Left cardiac atrium (tissue), 4 donors: ENCODE measurements around the gene ANKRD61. TPM values are rescaled to one million over a fixed set of nuclear protein-coding genes. Genes with fewer than 3 reads are reported as not detected.
"Not testable (repeated sequence)": the region's sequence is repeated elsewhere in the genome, so short reads cannot be mapped to it uniquely, and the experiment has no call there.

Source experiments
- ATAC-seq, 2 donors: fragments of 200-7000 bp; cut with Tn5 transposase; one replicate each; pipeline ENCODE4 v1.9.1; 2020; ENCODE audit warnings: mild to moderate bottlenecking in 2 of 2, moderate library complexity in 2 of 2
- DNase-seq: peaks from one replicate; pipeline ENCODE4 v3.0.0-alpha.2; 2020
- intact Hi-C, 2 donors: fragments of 100-400 bp; cut with DNase I; formaldehyde crosslinking; loops; one replicate each; pipeline versions ENCODE4 v1.14.1 to v1.15.1; 2022 to 2023
- long read RNA-seq: library from polyadenylated mRNA; unstranded; transcript quantifications from one replicate; pipeline ENCODE4 v2.0.0, GENCODE V29; 2021
- total RNA-seq, 2 donors: library from RNA; stranded (reverse); fragmentation: NEBNext Ultra II Directional; extraction: Animal tissue kit (Norgen Biotek cat#: 25700); gene quantifications; one replicate each; pipeline ENCODE4 v1.2.1, GENCODE V29; 2021
- donor health status: DM: no; HTN: yes; CAD: no.
- donor health status: DM: no; HTN: yes; CAD: no; lungs with severe emphysema.
- donor health status: DM: yes; HTN: yes; CAD: no.
- donor health status: Dilated cardiomyopathy.

Gene ANKRD61
- under 1 TPM; 0.26 to 0.29 TPM for total RNA-seq
- long read RNA-seq: 0 reads

DNA sequence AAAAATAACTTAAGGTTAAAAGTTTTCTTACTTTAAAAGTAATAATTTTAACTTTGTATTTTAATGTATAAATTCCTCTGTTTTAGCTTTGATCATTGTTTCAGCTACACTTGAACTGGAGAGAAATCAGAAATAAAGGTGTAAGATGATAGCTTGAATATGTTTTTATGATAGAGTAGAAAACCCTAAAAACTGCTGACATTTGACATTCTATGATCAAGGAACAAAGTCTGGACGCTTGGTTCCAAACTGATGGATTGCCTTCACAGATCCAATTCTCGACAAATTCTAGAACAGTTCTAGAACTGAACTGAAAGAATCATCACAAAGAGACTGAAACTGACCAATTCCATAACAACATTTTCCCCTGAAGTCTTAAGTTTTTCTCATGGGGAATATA, at the start of gene ANKRD61:
Gene ANKRD61, plus strand, starts transcription at position 389 of the 400 bp plus-strand sequence. Its CDS starts 0 bp downstream, at position 389.
- no peak for ATAC-seq
- DNase-seq: no peak
- intact Hi-C loops: no loop called here

DNA sequence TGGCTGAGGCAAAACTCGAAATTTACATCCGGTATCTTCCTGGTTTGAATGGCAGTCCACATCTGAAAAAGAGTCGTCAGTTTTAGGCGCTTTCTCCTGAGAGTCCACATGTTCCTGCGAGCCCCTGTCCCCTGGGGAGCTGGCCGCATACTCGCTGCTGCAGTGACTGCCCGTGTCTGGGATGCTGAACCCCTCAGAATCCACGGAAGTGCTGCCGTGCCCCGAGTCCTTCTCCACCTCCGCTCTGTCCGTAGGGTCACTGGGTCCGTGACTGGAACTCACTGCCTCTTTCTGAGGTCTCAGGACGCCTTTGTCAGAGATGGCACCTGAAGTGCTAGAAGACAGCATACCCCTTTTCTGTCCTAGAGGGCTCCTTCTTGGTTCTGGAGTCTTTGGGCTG, 44.1 kb upstream of the ANKRD61 start:
- intact Hi-C loops, DNase-seq, ATAC-seq: not testable (repeated sequence)

DNA sequence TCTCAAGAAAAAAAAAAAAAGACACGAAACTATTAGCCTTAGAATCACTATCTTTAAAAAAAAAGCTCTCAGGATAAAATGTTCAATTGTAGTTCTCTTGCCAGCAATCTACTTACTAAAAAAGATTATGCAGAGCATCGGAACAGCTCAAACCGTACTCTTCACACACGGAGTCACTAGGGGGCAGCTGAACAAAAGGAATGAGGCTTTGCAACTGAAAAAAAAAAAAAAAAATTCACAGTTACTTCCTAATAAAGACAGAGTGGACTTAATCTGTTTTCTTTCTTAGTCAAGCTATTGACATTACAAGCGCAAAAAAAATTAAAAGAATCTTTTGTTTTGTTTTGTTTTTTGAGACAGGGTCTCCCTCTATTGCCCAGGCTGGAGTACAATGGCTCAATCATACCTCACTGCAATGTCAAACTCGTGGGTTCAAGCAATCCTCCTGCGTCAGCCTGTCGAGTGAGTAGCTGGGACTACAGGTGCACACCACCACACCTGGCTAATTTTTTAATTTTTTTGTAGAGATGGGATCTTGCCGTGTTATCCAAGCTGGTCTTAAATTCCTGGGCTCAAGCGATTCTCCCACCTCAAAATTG, 33.9 kb upstream of the ANKRD61 start:
- DNase-seq (peak; percentile 32), ATAC-seq (peak; percentile 50 to 81)

DNA sequence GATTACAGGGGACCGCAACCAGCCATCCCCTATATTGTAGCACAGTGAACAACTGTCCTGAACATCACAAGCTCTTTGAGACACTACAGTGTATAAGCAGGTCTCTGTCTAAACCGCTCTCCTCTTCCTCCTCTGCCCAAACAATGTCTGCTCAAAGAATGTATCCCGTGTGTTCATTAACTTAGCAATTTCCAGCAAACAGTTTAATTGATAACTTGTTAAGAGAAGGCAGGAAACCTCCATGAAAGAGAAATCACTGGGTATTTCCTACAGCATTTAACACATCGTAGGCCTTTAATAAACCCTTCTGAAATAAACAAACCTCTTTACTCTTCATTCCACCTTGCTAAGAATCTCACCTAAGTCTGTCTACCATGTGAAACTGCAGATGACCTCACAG, 23.8 kb upstream of the ANKRD61 start:
- DNase-seq: no peak
- ATAC-seq: no peak
- intact Hi-C loops: no loop called here

More for the DNA sequence above, 33.9 kb upstream of the ANKRD61 start:
- intact Hi-C loops: loop anchor here in 1 of 2 donors (10.0 kb wide), 2 partner anchors 327 to 437 kb away; no protein-coding TSS in a partner anchor

DNA sequence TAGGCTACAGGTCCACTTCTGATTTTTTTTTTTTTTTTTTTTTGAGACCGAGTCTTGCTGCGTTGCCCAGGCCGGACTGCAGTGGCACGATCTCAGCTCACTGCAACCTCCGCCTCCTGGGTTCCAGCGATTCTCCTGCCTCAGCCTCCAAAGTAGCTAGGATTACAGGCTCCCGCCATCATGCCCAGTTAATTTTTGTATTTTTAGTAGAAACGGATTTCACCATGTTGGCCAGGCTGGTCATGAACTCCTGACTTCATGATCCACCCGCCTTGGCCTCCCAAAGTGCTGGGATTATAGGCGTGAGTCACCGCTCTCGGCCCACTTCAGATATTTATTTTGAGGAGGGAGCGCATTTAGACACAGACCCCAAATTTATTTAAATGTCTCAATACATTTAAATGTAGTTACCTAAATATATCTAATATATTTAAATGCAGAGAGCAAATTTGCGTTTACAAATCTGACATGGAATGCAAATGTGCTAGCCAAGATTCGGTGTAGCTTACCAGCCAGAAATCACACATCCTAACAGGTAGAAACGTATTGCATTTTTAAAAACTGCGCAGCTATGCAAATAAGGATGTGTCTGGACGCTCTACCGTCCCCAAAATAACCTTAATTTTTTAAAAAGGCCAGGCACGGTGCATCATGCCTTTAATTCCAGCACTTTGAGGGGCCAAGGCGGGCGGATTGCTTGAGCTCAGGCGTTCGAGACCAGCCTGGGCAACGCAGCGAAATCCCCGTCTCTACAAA, 23.2 kb upstream of the ANKRD61 start:
- intact Hi-C loops, ATAC-seq, DNase-seq: not testable (repeated sequence)

DNA sequence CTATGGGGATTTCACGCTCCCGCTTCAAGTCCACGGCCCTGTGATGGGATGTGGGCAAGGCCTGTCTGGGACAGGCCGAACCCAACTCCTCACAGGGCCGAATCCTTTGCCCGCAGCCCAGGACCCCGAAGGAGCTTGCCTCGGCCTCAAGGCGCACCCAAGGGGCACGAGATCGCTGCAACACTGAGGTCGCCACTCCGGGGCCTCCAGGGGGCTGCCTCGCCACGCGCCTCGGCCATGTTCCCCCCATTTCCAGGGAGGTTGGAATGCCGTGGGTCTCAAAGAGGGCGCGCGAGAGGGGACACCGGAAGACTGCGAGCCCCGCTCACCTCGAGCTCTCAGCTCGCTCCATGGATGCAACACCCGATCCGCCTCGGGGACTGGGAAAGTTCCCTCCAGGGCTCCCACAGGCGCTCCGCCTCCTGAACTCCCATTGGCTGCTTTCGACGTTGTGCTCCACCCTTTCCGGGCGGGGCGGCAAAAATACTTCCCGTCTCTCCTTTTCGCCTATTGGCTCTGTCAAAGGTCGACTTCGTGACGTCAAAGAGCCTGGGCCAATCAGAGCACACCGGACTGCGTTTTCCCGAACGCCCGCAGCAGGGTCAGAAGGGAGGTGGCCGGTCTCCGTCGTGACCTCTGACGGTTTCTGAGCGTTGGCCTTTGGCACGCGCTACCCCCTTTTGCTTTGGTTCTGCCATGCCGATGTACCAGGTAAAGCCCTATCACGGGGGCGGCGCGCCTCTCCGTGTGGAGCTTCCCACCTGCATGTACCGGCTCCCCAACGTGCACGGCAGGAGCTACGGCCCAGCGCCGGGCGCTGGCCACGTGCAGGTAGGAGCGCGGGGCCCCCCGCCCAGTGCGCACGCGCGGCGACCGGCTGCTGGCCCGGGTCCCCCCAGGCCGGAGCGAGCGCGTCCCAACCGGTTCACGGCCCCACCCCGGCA, 22.2 kb upstream of the ANKRD61 start, which contains the start of the genes AIMP2 and PMS2:
Gene AIMP2, plus strand, starts transcription at position 605 of the 944 bp plus-strand sequence. Its CDS starts 92 bp downstream, at position 697.
Gene PMS2, minus strand, starts transcription at position 382 of the 944 bp plus-strand sequence. Its CDS starts 30 bp downstream, at position 352.
- ATAC-seq (peak; percentile 98 to 99), DNase-seq (peak; percentile 99)
- intact Hi-C loops: no loop called here

DNA sequence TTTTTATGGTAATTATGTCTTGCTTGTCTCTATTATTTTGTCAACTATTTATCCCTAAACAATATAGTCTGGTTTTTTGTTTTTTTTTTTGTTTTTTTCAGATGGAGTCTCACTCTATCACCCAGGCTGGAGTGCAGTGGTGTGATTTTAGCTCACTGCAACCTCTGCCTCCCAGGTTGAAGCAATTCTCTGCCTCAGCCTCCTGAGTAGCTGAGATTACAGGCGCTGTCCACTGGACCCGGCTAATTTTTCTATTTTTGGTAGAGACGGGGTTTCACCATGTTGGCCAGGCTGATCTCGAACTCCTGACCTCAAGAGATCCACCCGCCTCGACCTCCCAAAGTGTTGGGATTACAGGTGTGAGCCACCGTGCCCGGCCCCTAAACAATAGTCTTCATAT, 20.8 kb upstream of the ANKRD61 start:
- intact Hi-C loops, ATAC-seq, DNase-seq: not testable (repeated sequence)

DNA sequence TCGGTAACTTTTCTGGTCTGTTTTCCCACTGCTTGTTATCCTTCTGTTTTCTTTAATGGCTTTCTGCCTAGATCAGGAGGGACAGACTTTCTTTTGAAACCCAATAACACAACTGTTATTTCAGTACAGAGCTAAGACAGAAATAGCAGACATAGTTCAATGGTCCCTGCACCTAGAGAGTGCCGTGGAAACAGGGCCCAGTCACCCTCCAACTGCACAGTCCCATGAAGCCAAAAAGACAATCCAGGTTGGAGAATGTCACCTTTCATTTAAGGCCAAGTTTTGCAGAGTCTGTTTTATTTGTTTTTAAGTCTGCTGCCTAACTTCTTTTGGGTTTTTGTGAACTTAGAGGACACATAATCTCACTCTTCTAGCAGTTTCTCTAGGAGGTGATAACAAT, 19.6 kb upstream of the ANKRD61 start:
- ATAC-seq (no peak), DNase-seq (no peak)
- intact Hi-C loops: no loop called here

DNA sequence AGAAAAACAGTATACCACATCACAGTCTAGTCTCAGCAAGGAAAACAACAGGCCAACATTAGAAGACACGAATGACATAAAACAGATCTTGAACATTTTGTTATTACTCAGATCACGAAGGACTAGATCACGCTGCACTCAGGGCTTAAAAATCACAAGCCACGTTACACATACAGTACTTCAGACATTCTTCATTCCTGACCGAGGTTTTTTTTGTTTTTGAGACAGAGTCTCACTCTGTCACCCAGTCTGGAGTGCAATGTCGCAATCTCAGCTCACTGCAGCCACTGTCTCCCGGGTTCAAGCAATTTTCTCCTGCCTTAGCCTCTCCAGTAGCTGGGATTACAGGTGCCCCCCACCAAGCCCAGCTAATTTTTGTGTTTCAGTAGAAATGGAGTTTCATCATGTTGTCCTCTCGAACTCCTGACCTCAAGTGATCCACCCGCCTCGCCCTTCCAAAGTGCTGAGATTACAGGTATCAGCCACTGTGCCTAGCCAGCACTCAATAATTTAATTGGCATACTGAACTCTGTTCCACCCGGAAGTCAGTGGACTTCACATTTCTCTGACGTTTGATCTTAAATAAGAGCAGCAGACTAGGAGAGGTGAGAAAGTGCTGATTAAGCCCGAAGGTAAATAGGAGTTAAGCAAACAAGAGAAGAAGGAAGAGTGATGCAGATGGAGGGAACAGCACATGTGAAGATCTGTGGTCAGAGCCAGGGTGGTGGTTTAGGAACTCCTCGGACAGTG, 18.6 kb upstream of the ANKRD61 start:
- intact Hi-C loops: no loop called here
- DNase-seq (no peak), ATAC-seq (no peak)

DNA sequence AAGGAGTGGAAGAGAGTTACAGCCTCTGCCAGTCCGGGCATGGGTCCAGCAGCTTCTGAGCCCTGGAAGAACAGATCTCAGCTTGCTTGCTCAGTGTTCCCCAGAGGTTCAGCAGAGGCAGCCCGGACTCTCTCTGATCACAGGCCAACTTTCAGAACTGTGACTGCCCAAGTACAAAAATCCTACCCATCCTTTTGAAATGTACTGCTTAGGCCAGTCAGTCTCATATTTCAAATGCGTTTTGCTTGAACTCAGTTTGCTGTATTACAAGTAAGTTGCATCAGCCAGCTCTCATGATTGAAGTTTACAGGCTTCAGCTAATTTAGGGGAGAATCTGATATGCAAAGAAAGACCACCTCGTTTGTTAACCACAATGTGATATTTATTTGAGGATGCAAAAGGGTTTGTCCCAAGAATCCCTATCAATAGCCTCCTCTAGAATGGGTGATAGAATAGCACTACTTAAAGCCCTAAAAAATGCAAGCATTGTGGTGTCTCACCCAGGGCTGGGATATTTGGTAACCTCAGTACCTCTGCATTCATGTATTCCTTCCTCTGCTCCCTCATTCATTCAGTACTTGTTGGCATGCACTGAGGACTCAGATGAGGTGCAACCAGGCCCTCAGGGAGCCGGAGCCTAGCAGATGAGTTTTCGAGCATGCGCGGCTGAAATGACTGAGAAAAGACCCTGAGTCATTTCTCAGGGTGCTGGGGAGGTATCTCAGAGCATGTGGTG, 15.1 kb upstream of the ANKRD61 start:
- DNase-seq (peak; percentile 66), ATAC-seq (peak; percentile 77 to 85)
- intact Hi-C loops: no loop called here

DNA sequence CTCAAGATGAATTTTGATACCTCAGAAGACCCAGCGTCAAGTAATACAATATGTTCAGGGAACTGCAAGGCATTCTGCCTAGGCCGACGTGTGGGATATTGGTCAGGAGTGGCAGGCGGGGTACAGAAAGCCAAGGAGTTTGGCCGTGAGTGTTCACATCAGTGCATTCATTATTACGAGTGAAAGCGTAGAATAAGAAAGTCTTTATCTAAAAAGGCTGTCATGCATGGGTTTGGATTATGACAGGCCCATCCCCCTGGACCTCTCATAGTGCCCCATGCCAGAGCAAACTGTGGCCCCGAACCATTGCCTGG, 14.6 kb upstream of the ANKRD61 start:
- intact Hi-C loops: no loop called here
- DNase-seq (no peak), ATAC-seq (no peak)

DNA sequence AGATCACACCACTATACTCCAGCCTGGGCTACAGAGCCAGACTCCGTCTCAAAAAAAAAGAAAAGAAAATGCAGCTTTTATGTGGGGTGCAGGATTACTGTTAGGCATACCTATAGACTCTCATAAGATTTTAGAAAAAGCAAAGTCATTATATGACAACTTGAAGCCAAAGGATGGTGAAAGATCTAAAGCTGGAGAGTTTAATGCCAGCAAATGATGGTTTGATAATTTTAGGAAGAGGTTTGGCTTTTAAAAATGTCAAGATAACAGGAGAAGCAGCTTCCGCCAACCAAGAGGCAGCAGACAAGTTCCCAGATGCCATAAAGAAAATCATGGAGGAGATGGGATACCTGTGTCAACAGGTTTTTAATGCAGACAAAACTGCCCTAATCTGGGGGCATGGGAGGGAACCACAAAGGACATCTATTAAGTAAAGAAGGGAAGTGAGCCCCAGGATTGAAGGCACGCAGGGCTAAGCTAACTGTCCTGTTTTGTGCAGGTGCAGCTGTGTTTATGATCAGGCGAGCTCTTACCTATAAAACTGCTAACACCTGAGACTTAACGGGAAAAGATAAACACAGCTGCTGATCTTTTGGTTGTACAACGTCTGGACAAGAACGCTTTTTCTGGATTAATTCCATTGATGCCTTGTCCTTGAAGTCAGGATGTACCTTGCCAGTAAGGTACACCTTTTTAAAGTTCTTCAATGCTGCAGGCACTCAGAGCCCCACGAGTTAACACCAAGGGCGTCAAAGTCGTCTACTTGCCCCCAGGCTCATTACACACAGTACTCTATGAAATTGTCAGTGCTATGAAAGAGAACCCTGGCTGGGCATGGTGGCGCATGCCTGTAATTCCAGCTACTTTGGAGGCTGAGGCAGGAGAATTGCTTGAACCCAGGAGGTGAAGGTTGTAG, 10.5 kb upstream of the ANKRD61 start:
- intact Hi-C loops: no loop called here
- no peak for DNase-seq
- ATAC-seq: no peak

DNA sequence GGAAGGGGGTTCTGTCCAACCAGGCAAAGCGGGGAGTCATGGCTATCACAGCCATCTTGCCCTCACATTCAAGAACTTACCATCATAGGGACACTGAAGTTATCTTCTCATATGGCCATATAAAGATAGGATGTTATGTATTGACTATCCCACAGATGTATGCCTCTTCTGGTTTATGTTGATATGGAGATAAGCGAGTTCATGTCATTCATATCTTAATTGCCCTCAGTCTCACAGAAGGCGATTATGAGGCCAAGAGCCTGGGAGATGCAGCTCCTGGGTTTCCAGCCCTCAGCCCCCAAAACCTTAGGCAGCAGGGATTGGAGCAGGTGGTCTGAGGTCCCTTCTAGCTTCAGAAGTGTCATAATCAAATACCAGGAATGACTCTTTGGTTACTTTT, 8.5 kb upstream of the ANKRD61 start:
- ATAC-seq (no peak), DNase-seq (no peak)
- intact Hi-C loops: no loop called here

DNA sequence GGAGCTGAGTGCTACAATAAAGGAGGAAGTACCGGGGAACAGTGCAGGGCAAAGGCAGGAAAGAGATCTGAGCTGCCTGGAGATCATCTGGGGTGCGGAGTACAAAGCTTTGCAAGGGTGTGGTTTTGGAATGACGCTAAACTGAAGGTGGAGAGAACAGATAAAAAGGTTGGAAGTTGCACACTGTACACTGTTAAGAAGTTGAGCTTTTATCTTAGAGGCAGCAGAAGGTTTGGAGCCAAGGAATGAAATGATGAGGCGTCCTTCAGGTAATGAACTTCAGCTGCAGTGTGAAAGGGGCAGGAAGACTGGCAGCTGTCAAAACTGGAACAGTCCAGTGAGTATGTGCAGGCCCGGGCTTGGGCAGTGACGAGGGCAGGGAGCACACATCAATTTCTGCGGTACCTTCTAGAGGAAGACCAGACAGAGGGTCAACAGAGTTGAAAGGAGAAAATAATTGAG, 7.2 kb upstream of the ANKRD61 start:
- DNase-seq (no peak), ATAC-seq (no peak)
- intact Hi-C loops: no loop called here

DNA sequence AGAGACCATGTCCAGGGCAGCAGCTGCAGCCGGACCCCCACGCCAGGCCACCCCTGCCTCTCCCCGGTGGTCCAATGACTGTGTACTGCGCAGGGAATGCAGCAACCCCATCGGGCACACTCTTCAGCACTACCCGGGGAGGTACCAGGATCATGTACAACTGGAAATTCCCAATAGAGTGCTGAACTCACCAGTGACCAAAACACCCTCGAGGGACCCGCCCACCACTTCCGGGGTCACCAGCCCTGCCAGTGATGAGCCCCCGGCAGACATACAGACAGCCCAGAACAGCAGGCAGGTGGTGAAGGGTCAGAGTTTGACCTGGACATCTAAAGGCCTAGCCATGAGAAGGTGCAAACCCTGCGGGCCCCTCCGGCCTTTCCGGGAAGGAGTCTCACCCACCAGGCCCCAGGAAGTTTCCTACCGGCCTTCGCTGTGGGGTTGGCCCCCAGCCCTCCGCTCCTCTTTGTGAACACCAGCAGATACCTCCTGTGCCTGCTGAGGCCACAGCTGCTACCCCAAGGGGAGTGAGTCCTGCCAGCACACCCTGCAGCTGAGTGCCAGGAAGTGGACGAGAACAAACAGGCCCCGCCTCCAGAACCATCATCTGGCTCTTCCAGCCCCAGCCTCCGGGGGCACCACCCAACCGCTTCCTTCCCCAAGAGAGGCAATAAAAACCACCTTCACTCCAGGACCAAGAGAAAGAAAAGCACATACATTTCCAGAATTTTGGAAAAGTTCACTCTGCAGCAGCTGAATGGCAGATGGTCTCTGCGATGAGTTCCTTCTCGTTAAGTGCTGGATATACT, 5.0 kb upstream of the ANKRD61 start:
- peak; percentile 77 for DNase-seq
- peak; percentile 89 to 90 for ATAC-seq
- intact Hi-C loops: no loop called here

DNA sequence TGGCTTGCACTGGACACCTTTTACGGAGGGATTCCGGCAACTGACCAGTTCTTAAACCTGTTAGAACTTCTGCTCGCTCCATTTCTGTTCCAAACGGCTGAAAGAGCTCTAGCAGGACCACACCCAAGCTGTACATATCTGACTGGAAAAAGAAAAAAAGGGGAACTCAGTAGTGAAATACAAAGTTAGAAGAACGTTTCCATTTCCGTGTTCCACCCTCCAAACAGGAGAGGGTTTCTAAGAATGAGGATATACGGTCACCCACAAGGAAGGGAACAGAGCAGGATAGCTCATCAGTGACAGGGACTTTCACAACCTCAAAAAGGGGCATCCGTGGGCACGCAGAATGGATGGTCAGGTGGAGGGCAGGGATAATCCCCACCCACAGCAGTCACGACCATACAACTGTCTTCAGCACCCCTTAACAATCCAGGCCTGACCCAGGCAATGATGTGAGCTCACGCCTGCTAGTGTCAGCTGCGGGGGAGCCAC, 4.3 kb upstream of the ANKRD61 start:
- intact Hi-C loops: no loop called here
- DNase-seq: no peak
- ATAC-seq: peak; percentile 20 to 50
